Measurements from ENCODE around the gene CD180. TPM values are rescaled to one million over a fixed set of nuclear protein-coding genes. Genes with fewer than 3 reads are reported as not detected.

The CD180 gene
- total and polyA plus RNA-seq, 9 of the 15 experiments (the other 6 are each of a cell fraction or from before 2014, with no cell fraction given) = 0.01 to 0.07 TPM; not detected in 7

DNA sequence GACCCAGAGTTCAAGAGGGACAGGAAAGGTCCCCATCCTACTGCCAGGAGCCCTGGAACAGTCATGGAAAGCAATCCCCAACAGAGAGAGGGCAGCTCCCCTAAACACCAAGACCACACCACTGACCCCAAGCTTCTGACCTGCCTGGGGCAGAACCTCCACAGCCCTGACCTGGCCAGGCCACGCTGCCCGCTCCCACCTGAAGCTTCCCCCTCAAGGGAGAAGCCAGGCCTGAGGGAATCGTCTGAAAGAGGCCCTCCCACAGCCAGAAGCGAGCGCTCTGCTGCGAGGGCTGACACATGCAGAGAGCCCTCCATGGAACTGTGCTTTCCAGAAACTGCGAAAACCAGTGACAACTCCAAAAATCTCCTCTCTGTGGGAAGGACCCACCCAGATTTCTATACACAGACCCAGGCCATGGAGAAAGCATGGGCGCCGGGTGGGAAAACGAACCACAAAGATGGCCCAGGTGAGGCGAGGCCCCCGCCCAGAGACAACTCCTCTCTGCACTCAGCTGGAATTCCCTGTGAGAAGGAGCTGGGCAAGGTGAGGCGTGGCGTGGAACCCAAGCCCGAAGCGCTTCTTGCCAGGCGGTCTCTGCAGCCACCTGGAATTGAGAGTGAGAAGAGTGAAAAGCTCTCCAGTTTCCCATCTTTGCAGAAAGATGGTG lies 31.6 kb downstream of the CD180 start:
- peaks cover 12% of the 10 kb centered on the region; the same call in 1 of the 3 replicates for H3K36me3 ChIP-seq (ENCODE audit: control insufficient read depth, insufficient read depth, low read length)
- intact Hi-C loops (cut with micrococcal nuclease) (no loop called here), in situ Hi-C loops (cut with MboI) (no loop called here)
- H3K9me1 ChIP-seq (ENCODE audit: control insufficient read depth, insufficient read depth, low read length) = no peaks in the 10 kb centered on the region
- no peak overlapping the region for H3K27ac ChIP-seq (ENCODE audit: extremely low read depth, low read depth, low read length)
- no TSS peak for BruUV-seq (replicated peaks)
- no peak for TF ChIP-seq GABPB1 (CRISPR knock-in tag; IDR thresholded peaks at IDR 0.05)
- no peak for TF ChIP-seq FUS (optimal IDR thresholded peaks at IDR 0.05; ENCODE audit: low read depth, low read length)
- TF ChIP-seq BCOR (IDR thresholded peaks at IDR 0.05) = no peak
- TF ChIP-seq ILK (tag; IDR thresholded peaks at IDR 0.05; ENCODE audit: borderline replicate concordance, low read depth) = no peak
- no peak for TF ChIP-seq CBX8 (IDR thresholded peaks at IDR 0.05; ENCODE audit: borderline replicate concordance, extremely low read depth, low read depth, low read length, poor library complexity, severe bottlenecking)
- ChIA-PET POLR2A (interaction anchor here (0.6 kb wide), 2 partner anchors 20 to 827 kb away, joined by 3 read pairs; no protein-coding TSS in a partner anchor), CTCF (ENCODE audit: low intra/inter-chr PET ratio) (no interaction called here)
- DNase-seq (ENCODE audit: extremely low read depth in 1 of 4, low spot score in 3 of 4) (no peak), ATAC-seq (no peak), FAIRE-seq (no peak)
- H3K4me1 ChIP-seq (replicated peaks in 1 of 2; ENCODE audit: control insufficient read depth in 2 of 2, insufficient read depth in 2 of 2, low read length in 2 of 2) = peaks cover 0 to 13% of the 10 kb centered on the region in 2 experiments; a peak in 2 of 5 replicates
- H2AFZ ChIP-seq (ENCODE audit: low read depth, low read length) = no peak overlapping the region
- 96% methylated on average over 13 of the region's 17 CpGs for WGBS (ENCODE audit: insufficient coverage, low coverage, missing lambda C conversion rate)
- H3K27me3 ChIP-seq (ENCODE audit: control insufficient read depth in 2 of 2, insufficient read depth in 2 of 2, low read length in 2 of 2) = no peaks in the 10 kb centered on the region
- no peak overlapping the region for H3K9ac ChIP-seq (ENCODE audit: insufficient read depth in 1 of 2, low read depth in 2 of 2, low read length in 2 of 2)
- H4K20me1 ChIP-seq (replicated peaks; ENCODE audit: control insufficient read depth, insufficient read depth, low read length) = no peaks in the 10 kb centered on the region
- no peak overlapping the region for H3K4me3 ChIP-seq
- H3K9me3 ChIP-seq (replicated peaks; ENCODE audit: control insufficient read depth, insufficient read depth, low read depth, low read length) = no peaks in the 10 kb centered on the region
- H3K79me2 ChIP-seq (ENCODE audit: control insufficient read depth, insufficient read depth, low read length) = no peaks in the 10 kb centered on the region
- no peak overlapping the region for H3K4me2 ChIP-seq (ENCODE audit: insufficient read depth, low read length)

All from K562 (cell line).